GM12874 (cell line): ENCODE measurements around the gene COX6A2.

Source experiments
- TF ChIP-seq, protein P1 (sequence below): IDR thresholded peaks from 2 replicates; pipeline ENCODE4 v1.5.1; 2011; ENCODE audit warnings: low read depth, mild to moderate bottlenecking, control low read depth, low read length, moderate library complexity; ENCODE audit not compliant: insufficient read depth

The COX6A2 gene

GRCh38 chr16:31429796-31430195, 1.6 kb upstream of the COX6A2 start:
- TF ChIP-seq, protein P1, sequence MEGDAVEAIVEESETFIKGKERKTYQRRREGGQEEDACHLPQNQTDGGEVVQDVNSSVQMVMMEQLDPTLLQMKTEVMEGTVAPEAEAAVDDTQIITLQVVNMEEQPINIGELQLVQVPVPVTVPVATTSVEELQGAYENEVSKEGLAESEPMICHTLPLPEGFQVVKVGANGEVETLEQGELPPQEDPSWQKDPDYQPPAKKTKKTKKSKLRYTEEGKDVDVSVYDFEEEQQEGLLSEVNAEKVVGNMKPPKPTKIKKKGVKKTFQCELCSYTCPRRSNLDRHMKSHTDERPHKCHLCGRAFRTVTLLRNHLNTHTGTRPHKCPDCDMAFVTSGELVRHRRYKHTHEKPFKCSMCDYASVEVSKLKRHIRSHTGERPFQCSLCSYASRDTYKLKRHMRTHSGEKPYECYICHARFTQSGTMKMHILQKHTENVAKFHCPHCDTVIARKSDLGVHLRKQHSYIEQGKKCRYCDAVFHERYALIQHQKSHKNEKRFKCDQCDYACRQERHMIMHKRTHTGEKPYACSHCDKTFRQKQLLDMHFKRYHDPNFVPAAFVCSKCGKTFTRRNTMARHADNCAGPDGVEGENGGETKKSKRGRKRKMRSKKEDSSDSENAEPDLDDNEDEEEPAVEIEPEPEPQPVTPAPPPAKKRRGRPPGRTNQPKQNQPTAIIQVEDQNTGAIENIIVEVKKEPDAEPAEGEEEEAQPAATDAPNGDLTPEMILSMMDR, result no peak

DNA sequence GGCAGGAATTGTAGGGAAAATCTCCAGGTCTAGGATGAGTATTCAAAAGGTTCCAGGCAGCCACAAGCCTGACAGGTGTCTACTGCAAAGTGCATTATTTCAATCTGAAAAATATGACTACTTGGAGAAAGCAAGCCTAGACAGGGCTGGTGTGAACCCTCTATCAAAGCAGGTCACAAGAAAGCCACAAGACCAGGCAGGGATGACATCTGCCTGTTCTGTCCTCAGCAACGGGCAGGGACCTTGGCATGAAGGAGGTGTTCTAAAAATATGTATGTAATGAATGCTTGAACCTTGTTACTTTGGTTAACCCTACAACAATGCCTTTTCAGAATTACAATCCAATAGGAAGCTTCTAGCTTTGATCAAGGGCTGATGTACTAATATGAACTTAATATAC, 1.2 kb upstream of the COX6A2 start:
- TF ChIP-seq, protein P1, result no peak

- TF ChIP-seq, protein P1, result no peak
Observed at GRCh38 chr16:31428638-31429247, 583 bp upstream of the COX6A2 start.

DNA sequence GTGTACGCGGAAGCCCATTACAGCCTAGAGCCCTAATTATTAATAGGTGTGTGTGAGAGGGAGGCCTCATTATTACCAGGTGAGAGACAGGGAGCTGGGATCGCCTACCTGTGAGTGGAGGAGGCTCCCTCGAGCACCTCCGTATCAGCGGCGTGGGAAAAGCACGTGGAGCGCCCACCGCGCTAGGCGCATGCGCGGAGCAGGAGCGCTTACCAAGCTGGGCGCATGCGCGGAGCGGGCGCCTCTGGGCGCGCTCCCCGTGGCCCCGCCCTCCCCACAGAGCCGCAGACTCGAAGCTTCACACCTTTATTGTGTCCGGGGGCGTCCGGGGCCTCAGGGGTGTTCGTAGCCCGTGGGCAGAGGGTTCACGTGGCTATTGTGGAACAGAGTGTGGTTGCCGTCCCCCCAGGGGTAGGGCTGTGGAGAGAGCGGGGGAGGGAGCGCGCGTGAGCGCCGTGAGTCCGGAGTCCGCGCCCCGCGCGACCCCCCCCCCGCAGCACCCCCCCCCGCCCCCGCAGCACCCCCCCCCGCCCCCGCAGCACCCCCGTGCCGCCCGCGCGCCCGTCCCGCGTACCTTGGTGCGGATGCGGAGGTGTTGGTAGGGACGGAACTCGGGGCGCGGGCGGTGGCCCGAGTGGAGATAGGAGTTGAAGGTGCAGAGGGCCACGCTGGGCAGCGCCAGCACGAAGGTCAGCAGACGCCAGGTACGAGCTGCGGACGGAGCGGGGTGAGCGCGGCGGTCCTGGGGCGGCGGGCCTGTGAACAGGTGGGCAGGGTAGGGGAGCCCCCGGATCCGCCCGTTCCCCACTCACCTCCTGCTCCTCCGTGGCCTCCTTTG, 500 bp downstream of the COX6A2 start:
- TF ChIP-seq, protein P1, result no peak

DNA sequence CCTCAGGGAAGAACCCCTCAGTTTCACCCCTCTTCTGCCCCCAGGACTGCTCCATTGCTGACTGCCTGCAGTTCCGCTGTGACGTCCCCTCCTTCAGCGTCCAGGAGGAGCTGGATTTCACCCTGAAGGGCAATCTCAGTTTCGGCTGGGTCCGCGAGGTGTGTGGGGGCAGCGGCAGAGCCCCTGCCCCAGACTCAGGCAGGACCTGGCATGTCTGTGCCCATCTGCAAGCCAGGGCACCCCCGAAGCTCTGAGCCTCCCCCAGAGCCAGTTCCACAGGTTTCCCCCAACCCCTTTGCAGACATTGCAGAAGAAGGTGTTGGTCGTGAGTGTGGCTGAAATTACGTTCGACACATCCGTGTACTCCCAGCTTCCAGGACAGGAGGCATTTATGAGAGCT, 4.4 kb downstream of the COX6A2 start:
- TF ChIP-seq, protein P1, result no peak

DNA sequence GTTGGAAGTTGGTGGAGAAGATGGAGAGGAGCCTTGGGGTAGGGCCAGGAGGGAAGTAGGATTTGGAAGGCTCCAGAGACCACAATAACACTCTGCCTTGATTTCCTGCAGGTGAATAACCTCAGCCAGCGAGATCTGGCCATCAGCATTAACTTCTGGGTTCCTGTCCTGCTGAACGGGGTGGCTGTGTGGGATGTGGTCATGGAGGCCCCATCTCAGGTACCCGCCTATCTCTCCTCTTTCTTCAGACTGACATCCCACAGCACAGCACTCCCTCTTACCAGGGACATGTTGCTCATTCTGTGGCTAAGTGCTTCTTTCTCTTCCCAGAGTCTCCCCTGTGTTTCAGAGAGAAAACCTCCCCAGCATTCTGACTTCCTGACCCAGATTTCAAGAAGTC, 4.9 kb downstream of the COX6A2 start:
- TF ChIP-seq, protein P1, result no peak

- TF ChIP-seq, protein P1, result no peak
Observed at GRCh38 chr16:31421587-31421986, 6.6 kb downstream of the COX6A2 start.
